ENCODE results near the gene IFNG.

The IFNG gene

GRCh38 chr12:68117661-68118060 is 41.9 kb downstream of the IFNG start:
- TF ChIP-seq GATA1 (IDR thresholded peaks at IDR 0.05; ENCODE audit: low read depth, low read length) (no peak), POLR2A (IDR thresholded peaks at IDR 0.05; ENCODE audit: low read length) (no peak)
- DNase-seq, result no peak

GRCh38 chr12:68115281-68115680 is 44.3 kb downstream of the IFNG start:
- no peak for TF ChIP-seq POLR2A (IDR thresholded peaks at IDR 0.05; ENCODE audit: low read length)
- no peak for TF ChIP-seq GATA1 (IDR thresholded peaks at IDR 0.05; ENCODE audit: low read depth, low read length)
- DNase-seq, result no peak

- TF ChIP-seq GATA1 (IDR thresholded peaks at IDR 0.05; ENCODE audit: low read depth, low read length) (no peak), POLR2A (IDR thresholded peaks at IDR 0.05; ENCODE audit: low read length) (no peak)
- DNase-seq, result no peak
Measured at GRCh38 chr12:68114606-68115005, 44.9 kb downstream of the IFNG start.

GRCh38 chr12:68113644-68114043 is 45.9 kb downstream of the IFNG start:
- TF ChIP-seq POLR2A (IDR thresholded peaks at IDR 0.05; ENCODE audit: low read length), result no peak
- no peak for TF ChIP-seq GATA1 (IDR thresholded peaks at IDR 0.05; ENCODE audit: low read depth, low read length)
- DNase-seq, result peak; percentile 14 to 35

GRCh38 chr12:68111995-68112394 is 47.5 kb downstream of the IFNG start:
- no peak for TF ChIP-seq POLR2A (IDR thresholded peaks at IDR 0.05; ENCODE audit: low read length)
- DNase-seq, result peak in 1 of 2 experiments; percentile 11

- TF ChIP-seq POLR2A (IDR thresholded peaks at IDR 0.05; ENCODE audit: low read length) (no peak), GATA1 (IDR thresholded peaks at IDR 0.05; ENCODE audit: low read depth, low read length) (no peak)
- DNase-seq, result no peak
Measured at GRCh38 chr12:68109444-68110217, 49.9 kb downstream of the IFNG start.

DNA sequence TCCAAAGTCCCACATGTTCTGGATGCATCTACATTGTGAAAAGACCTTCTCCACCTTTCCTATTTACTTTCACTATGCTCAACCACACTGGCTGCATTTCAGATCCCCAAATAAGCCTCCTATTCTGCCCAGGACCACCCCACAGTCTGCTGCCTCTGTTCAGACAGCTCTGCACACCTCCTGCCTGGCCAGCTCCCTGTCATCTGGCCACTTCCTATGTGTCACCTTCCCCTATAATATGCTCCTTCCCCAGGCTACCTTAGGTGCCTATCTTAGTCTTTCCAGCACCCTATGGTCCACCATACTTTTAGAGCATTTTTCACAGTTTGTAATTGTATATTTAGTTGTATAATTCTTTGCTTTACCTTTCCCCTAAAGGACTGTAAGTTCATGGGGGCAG is 50.5 kb downstream of the IFNG start:
- no peak for DNase-seq
- TF ChIP-seq POLR2A (IDR thresholded peaks at IDR 0.05; ENCODE audit: low read length) (no peak), GATA1 (IDR thresholded peaks at IDR 0.05; ENCODE audit: low read depth, low read length) (no peak)

- no peak for TF ChIP-seq GATA1 (IDR thresholded peaks at IDR 0.05; ENCODE audit: low read depth, low read length)
- no peak for TF ChIP-seq POLR2A (IDR thresholded peaks at IDR 0.05; ENCODE audit: low read length)
- no peak for DNase-seq
Measured at GRCh38 chr12:68106660-68107059, 52.9 kb downstream of the IFNG start.

DNA sequence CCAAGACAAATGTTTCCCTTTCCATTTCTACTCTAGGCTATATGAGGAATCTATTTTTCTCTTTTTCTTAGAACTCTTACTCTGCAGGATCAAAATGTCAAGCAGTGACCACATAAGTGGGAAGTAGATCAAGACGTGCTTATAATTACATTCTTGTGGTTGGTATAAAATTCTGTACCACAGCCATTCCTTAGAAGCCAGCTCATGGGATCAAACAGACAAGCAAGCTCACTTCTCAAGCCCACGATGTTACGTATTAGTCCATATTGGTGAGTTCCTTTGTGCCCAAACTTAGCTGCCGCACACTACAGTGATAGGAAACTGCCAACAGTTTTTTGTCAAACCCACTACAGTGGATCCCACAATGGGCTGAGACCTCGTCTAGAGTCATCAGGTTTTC is 53.4 kb downstream of the IFNG start:
- TF ChIP-seq POLR2A (IDR thresholded peaks at IDR 0.05; ENCODE audit: low read length) (no peak), GATA1 (IDR thresholded peaks at IDR 0.05; ENCODE audit: low read depth, low read length) (no peak)
- no peak for DNase-seq

Data from erythroblast (primary cell).